B cell (primary cell): ENCODE results near the gene PNKP. TPM values are rescaled to one million over a fixed set of nuclear protein-coding genes. Genes with fewer than 3 reads are reported as not detected.

Experiments
- ATAC-seq: fragments of 200-7000 bp; cut with Tn5 transposase; one replicate; pipeline ENCODE4 v1.10.0; 2021; ENCODE audit warnings: low read depth, mild to moderate bottlenecking, moderate number of reproducible peaks, moderate library complexity
- CTCF ChIA-PET: fragments of 350-600 bp; sonication (Branson Sonifier 250); formaldehyde crosslinking; loops from one replicate; lab custom pipeline; 2021; ENCODE audit warnings: antibody characterized with exemption, inconsistent platforms; lab: Charles Lee
- POLR2A ChIA-PET: fragments of 350-600 bp; sonication (Branson Sonifier 250); formaldehyde crosslinking; loops from one replicate; lab custom pipeline; 2021; ENCODE audit warnings: antibody characterized with exemption; lab: Charles Lee
- DNase-seq: peaks from one replicate; pipeline ENCODE4 v3.0.0; 2013
- H2AFZ ChIP-seq: 2 replicates; pipeline ENCODE4 v1.6.1; 2012; ENCODE audit warnings: mild to moderate bottlenecking, low read depth, low read length; ENCODE audit not compliant: insufficient read depth, poor library complexity, severe bottlenecking
- H3K27ac ChIP-seq, 2 donors: 1 replicate in 1 of 2; 2 replicates in 1 of 2; pipeline ENCODE4 v1.5.1; 2012 to 2013; ENCODE audit warnings: low read length in 2 of 2, mild to moderate bottlenecking in 2 of 2, moderate library complexity in 1 of 2
- H3K27me3 ChIP-seq, 4 experiments: fragments of 200-600 bp in 1 of 4; sonication (generic) in 1 of 4; replicated peaks in 1 of 4; 1 replicate in 2 of 4; 2 replicates in 2 of 4; pipeline versions ENCODE4 v1.6.1 to v1.7.0; 2013 to 2016; ENCODE audit warnings: low read length in 3 of 4, mild to moderate bottlenecking in 2 of 4, mixed read lengths in 1 of 4, moderate library complexity in 1 of 4; ENCODE audit not compliant: insufficient read depth in 4 of 4, control insufficient read depth in 3 of 4; ENCODE audit errors: control extremely low read depth in 1 of 4
- H3K36me3 ChIP-seq, 2 experiments: replicated peaks in 1 of 2; 1 replicate in 1 of 2; 2 replicates in 1 of 2; pipeline versions ENCODE4 v1.6.1 to v1.7.1; 2013; ENCODE audit warnings: low read length in 1 of 2; ENCODE audit not compliant: insufficient read depth in 2 of 2, control insufficient read depth in 1 of 2; ENCODE audit errors: control extremely low read depth in 1 of 2, extremely low read depth in 1 of 2
- H3K4me1 ChIP-seq, 2 donors: fragments of 200-600 bp in 1 of 2; sonication (generic) in 1 of 2; 1 replicate in 1 of 2; 2 replicates in 1 of 2; pipeline versions ENCODE4 v1.5.1 to v1.6.1; 2013 to 2017; ENCODE audit warnings: low read length in 2 of 2; ENCODE audit not compliant: control insufficient read depth in 2 of 2, insufficient read depth in 2 of 2
- H3K4me2 ChIP-seq: replicated peaks from 2 replicates; pipeline ENCODE3; 2012; ENCODE audit warnings: mild to moderate bottlenecking, low read depth, low read length; ENCODE audit not compliant: poor library complexity, severe bottlenecking
- H3K4me3 ChIP-seq, 5 experiments: fragments of 200-600 bp in 1 of 5; sonication (generic) in 1 of 5; 1 replicate in 3 of 5; 2 replicates in 2 of 5; pipeline versions ENCODE4 v1.5.1 to v1.7.0; 2011 to 2016; ENCODE audit warnings: low read length in 4 of 5, mild to moderate bottlenecking in 4 of 5, low read depth in 2 of 5, control low read depth in 1 of 5, moderate library complexity in 1 of 5; ENCODE audit not compliant: insufficient read depth in 1 of 5; ENCODE audit errors: control extremely low read depth in 1 of 5, extremely low read depth in 1 of 5
- H3K79me2 ChIP-seq: fragments of 200-600 bp; sonication (generic); one replicate; pipeline ENCODE4 v1.6.0; 2016; ENCODE audit warnings: low read length; ENCODE audit not compliant: control insufficient read depth, insufficient read depth
- H3K9ac ChIP-seq: fragments of 200-600 bp; sonication (generic); 2 replicates; pipeline ENCODE4 v1.6.1; 2017; ENCODE audit warnings: mild to moderate bottlenecking, low read length, moderate library complexity
- H3K9me3 ChIP-seq, 3 donors: one replicate each; pipeline versions ENCODE4 v1.6.1 to v1.7.1; 2013; ENCODE audit warnings: low read length in 2 of 3; ENCODE audit not compliant: control insufficient read depth in 2 of 3, insufficient read depth in 1 of 3; ENCODE audit errors: control extremely low read depth in 1 of 3
- H4K20me1 ChIP-seq: 2 replicates; pipeline ENCODE4 v1.6.0; 2012; ENCODE audit warnings: mild to moderate bottlenecking, low read length; ENCODE audit not compliant: insufficient read depth, control insufficient read depth, poor library complexity, severe bottlenecking
- H3K27ac Mint-ChIP-seq: one replicate; pipeline ENCODE4 v1.8.0; 2021; ENCODE audit warnings: mixed read lengths
- H3K27me3 Mint-ChIP-seq: one replicate; pipeline ENCODE4 v1.8.0; 2021; ENCODE audit warnings: mixed read lengths
- H3K4me1 Mint-ChIP-seq: one replicate; pipeline ENCODE4 v1.8.0; 2021; ENCODE audit warnings: mixed read lengths
- H3K4me3 Mint-ChIP-seq: one replicate; pipeline ENCODE4 v1.8.0; 2021; ENCODE audit warnings: mixed read lengths
- H3K9me3 Mint-ChIP-seq: one replicate; pipeline ENCODE4 v1.8.0; 2022; ENCODE audit warnings: mixed read lengths; ENCODE audit not compliant: insufficient read depth
- CTCF ChIP-seq: fragments of 200-600 bp; IDR thresholded peaks from one replicate; pipeline ENCODE4 v1.8.0; 2022; ENCODE audit warnings: antibody characterized with exemption, mild to moderate bottlenecking
- EZH2 ChIP-seq: IDR thresholded peaks from 2 replicates; pipeline ENCODE4 v1.6.1; 2012; ENCODE audit warnings: borderline replicate concordance, low read depth, mild to moderate bottlenecking, moderate library complexity, low read length; ENCODE audit not compliant: insufficient read depth, poor library complexity, severe bottlenecking
- WGBS: methylation state at CpG from one replicate; pipeline ENCODE4 v1.1.5; 2013; ENCODE audit warnings: missing lambda C conversion rate; ENCODE audit not compliant: insufficient coverage; 5-methylcytosine and 5-hydroxymethylcytosine counted together
- intact Hi-C: fragments of 100-400 bp; cut with micrococcal nuclease; formaldehyde crosslinking; loops from one replicate; pipeline ENCODE4 v1.10.0; 2022
- polyA plus RNA-seq: library from polyadenylated mRNA; depleted of rRNA; stranded (reverse); fragments of >200 nt; gene quantifications from 2 replicates; pipeline ENCODE4 v1.2.3, GENCODE V29; 2012
- total RNA-seq, 2 donors: library from RNA; stranded (reverse); fragments of 120-200 nt in 1 of 2; gene quantifications; 1 replicate in 1 of 2; 2 replicates in 1 of 2; pipeline versions ENCODE4 v1.2.3 to v1.2.4, GENCODE V29; 2013 to 2022

The PNKP gene
- total and polyA plus RNA-seq, 2 donors (not counting 1 experiment from before 2014, with no cell fraction given), result 173 to 274 TPM

DNA sequence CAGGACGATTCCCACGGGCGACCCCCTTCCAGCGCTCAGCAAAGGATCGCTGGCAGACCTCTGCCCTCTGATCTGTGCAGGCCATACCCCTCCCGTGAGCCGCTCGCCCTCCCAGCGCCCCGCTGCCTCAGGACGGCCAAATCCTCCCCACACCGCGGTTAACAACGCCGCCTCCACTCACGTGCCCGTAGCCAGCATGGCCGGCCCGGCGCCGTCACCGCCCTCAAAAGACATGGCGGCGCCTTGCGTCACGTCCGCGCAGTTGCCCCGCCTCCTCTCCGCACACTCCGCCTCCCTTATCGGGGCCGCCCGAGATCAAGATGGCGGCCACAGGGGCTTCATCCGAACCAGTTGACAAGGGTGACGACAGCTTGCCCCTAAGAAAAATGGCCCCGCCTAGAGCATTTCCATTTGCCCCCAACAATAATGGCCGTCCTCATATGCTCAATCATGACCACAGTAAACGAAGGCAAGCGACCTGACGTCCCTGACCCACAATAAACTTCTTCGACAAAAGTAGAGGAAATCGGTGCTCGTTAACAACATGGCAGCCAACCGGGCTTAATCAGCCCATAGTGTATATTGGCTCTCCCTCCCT lies 9.1 kb upstream of the PNKP start:
- peak; percentile 100 for DNase-seq
- peak overlapping the region; percentile 85 to 96 (median 95) for H3K4me3 ChIP-seq
- Mint-ChIP-seq H3K27ac (no peak overlapping the region), H3K4me1 (peaks cover 25% of the 10 kb centered on the region), H3K4me3 (no peak overlapping the region), H3K9me3 (no peaks in the 10 kb centered on the region), H3K27me3 (no peaks in the 10 kb centered on the region)
- intact Hi-C loops, result loop anchor here (1.0 to 2.0 kb wide), 11 partner anchors 7 to 1004 kb away; partner anchors contain the start of genes ATF5, FUZ, NUP62 and PPP1R15A
- H3K79me2 ChIP-seq, result peaks cover 36% of the 10 kb centered on the region
- H3K9me3 ChIP-seq, result no peaks in the 10 kb centered on the region
- H2AFZ ChIP-seq, result peak overlapping the region; percentile 83
- peaks cover 33% of the 10 kb centered on the region for H4K20me1 ChIP-seq
- peak overlapping the region; percentile 94 to 98 for H3K27ac ChIP-seq
- peaks cover 12 to 20% of the 10 kb centered on the region in 2 donors for H3K4me1 ChIP-seq
- H3K36me3 ChIP-seq, result peaks cover 0 to 29% of the 10 kb centered on the region in 2 experiments
- CTCF ChIA-PET, result interaction anchor here (0.6 to 1.5 kb wide), 6 partner anchors 17 to 109 kb away, joined by 3 to 4 read pairs (median 3); partner anchors contain the start of genes FUZ and NUP62
- POLR2A ChIA-PET, result interaction anchor here (0.6 to 2.6 kb wide), 21 partner anchors 8 to 1257 kb away, joined by 3 to 30 read pairs (median 6); partner anchors contain the start of genes AP2A1, ATF5, FUZ and IL4I1
- under 1% methylated on average over 46 of the region's 46 CpGs for WGBS
- H3K4me2 ChIP-seq, result peak overlapping the region; percentile 93
- no peaks in the 10 kb centered on the region for H3K27me3 ChIP-seq
- peak overlapping the region; percentile 99 for H3K9ac ChIP-seq
- peak; percentile 56 for ATAC-seq
- TF ChIP-seq CTCF (no peak), EZH2 (no peak)
